Breast epithelium (tissue), 4 donors: ENCODE data around the gene GJA4. TPM values are rescaled to one million over a fixed set of nuclear protein-coding genes. Genes with fewer than 3 reads are reported as not detected.
A peak's percentile ranks its signal among the peaks of the same experiment; 100 is the strongest.
"Not testable (repeated sequence)": the region's sequence is repeated elsewhere in the genome, so short reads cannot be mapped to it uniquely, and the experiment has no call there.

Experiments used
- DNase-seq, 2 donors: peaks; one replicate each; pipeline ENCODE4 v3.0.0-alpha.2; 2019; ENCODE audit warnings: low spot score in 2 of 2
- H3K27ac ChIP-seq, 2 donors: fragments of 200-600 bp; sonication (generic) in 1 of 2; one replicate each; pipeline ENCODE4 v1.5.1; 2016 to 2019; ENCODE audit warnings: mild to moderate bottlenecking in 1 of 2
- H3K27me3 ChIP-seq, 2 donors: fragments of 200-600 bp; sonication (generic) in 1 of 2; one replicate each; pipeline versions ENCODE4 v1.5.1 to v1.6.0; 2017 to 2019; ENCODE audit warnings: control low read depth in 1 of 2, mild to moderate bottlenecking in 1 of 2
- H3K36me3 ChIP-seq: fragments of 200-600 bp; one replicate; pipeline ENCODE4 v1.5.1; 2019
- H3K4me1 ChIP-seq, 2 donors: fragments of 200-600 bp; sonication (generic); one replicate each; pipeline ENCODE4 v1.5.1; 2016 to 2019; ENCODE audit warnings: control low read depth in 1 of 2
- H3K4me3 ChIP-seq, 3 donors: fragments of 200-600 bp; sonication (generic); 1 replicate in 2 of 3; 2 replicates in 1 of 3; pipeline ENCODE4 v1.5.1; 2016 to 2019; ENCODE audit warnings: mild to moderate bottlenecking in 3 of 3, moderate library complexity in 2 of 3
- H3K9me3 ChIP-seq, 2 donors: fragments of 200-600 bp; sonication (generic) in 1 of 2; one replicate each; pipeline ENCODE4 v1.5.1; 2016 to 2019; ENCODE audit warnings: control low read depth in 1 of 2
- CTCF ChIP-seq, 3 donors: fragments of 450-650 bp; IDR thresholded peaks; one replicate each; pipeline ENCODE4 v1.5.1; 2016 to 2017; ENCODE audit warnings: antibody characterized with exemption in 3 of 3, mild to moderate bottlenecking in 3 of 3, moderate library complexity in 3 of 3
- POLR2A ChIP-seq: fragments of 450-650 bp; IDR thresholded peaks from one replicate; pipeline ENCODE4 v1.6.1; 2016; ENCODE audit warnings: antibody characterized with exemption, mild to moderate bottlenecking, moderate library complexity
- POLR2AphosphoS5 ChIP-seq, 3 donors: sonication (generic); formaldehyde crosslinking; IDR thresholded peaks; one replicate each; pipeline ENCODE4 v1.6.1; 2017; ENCODE audit warnings: antibody characterized with exemption in 3 of 3
- intact Hi-C: fragments of 100-400 bp; cut with DNase I; formaldehyde crosslinking; loops from one replicate; pipeline ENCODE4 v1.15.1; 2023; ENCODE audit warnings: low total_unique reads
- total RNA-seq, 3 donors: library from RNA; depleted of rRNA; stranded (reverse); fragments of >200 nt; gene quantifications; one replicate each; pipeline ENCODE4 v1.1.0, GENCODE V29; 2016

The GJA4 gene
- total RNA-seq, 3 donors from 2014 or later: 8.9 to 39.3 (median 18.9) TPM

- Histone ChIP-seq H3K4me3 (peak overlapping the region; percentile 18 to 64 (median 41)), H3K27me3 (no peaks in the 10 kb centered on the region), H3K4me1 (no peaks in the 10 kb centered on the region), H3K36me3 (no peaks in the 10 kb centered on the region), H3K27ac (peak overlapping the region in 1 of 2 donors; percentile 12), H3K9me3 (no peaks in the 10 kb centered on the region)
- TF ChIP-seq POLR2AphosphoS5 (IDR thresholded peaks at IDR 0.05) (no peak), CTCF (IDR thresholded peaks at IDR 0.05) (no peak), POLR2A (no peak)
- no peak for DNase-seq
- intact Hi-C loops: loop anchor here (10.0 kb wide), 1 partner anchor 58 kb away; the partner anchor contains the start of gene SMIM12
Observed at GRCh38 chr1:34796990-34797389, 4.2 kb downstream of the GJA4 start.

GRCh38 chr1:34800214-34800613 lies 7.4 kb downstream of the GJA4 start:
- H3K4me3 ChIP-seq: no peak overlapping the region
- intact Hi-C loops: no loop called here

GRCh38 chr1:34803770-34804169 lies 11.0 kb downstream of the GJA4 start:
- H3K27ac ChIP-seq: no peak overlapping the region
- intact Hi-C loops: no loop called here
- H3K9me3 ChIP-seq: no peaks in the 10 kb centered on the region
- no peaks in the 10 kb centered on the region for H3K27me3 ChIP-seq
- no peak for TF ChIP-seq POLR2A
- no peak for TF ChIP-seq POLR2AphosphoS5 (IDR thresholded peaks at IDR 0.05)
- TF ChIP-seq CTCF (IDR thresholded peaks at IDR 0.05): no peak
- no peak for DNase-seq
- no peak overlapping the region for H3K4me3 ChIP-seq
- H3K4me1 ChIP-seq: no peaks in the 10 kb centered on the region
- no peaks in the 10 kb centered on the region for H3K36me3 ChIP-seq

More at GRCh38 chr1:34800214-34800613, 7.4 kb downstream of the GJA4 start:
- no peak for TF ChIP-seq POLR2AphosphoS5 (IDR thresholded peaks at IDR 0.05)
- no peak for TF ChIP-seq POLR2A
- TF ChIP-seq CTCF (IDR thresholded peaks at IDR 0.05): no peak
- H3K4me1 ChIP-seq: no peaks in the 10 kb centered on the region
- DNase-seq: no peak
- no peaks in the 10 kb centered on the region for H3K36me3 ChIP-seq
- H3K27ac ChIP-seq: no peak overlapping the region
- H3K9me3 ChIP-seq: no peaks in the 10 kb centered on the region
- H3K27me3 ChIP-seq: no peaks in the 10 kb centered on the region

- no peak for DNase-seq
- no peak for TF ChIP-seq CTCF (IDR thresholded peaks at IDR 0.05)
- no peak for TF ChIP-seq POLR2AphosphoS5 (IDR thresholded peaks at IDR 0.05)
- no peak for TF ChIP-seq POLR2A
Observed at GRCh38 chr1:34806396-34806795, 13.6 kb downstream of the GJA4 start.

GRCh38 chr1:34808051-34808810 lies 15.4 kb downstream of the GJA4 start:
- no peak for TF ChIP-seq CTCF (IDR thresholded peaks at IDR 0.05)
- TF ChIP-seq POLR2AphosphoS5 (IDR thresholded peaks at IDR 0.05): no peak
- TF ChIP-seq POLR2A: no peak
- DNase-seq: no peak
- Histone ChIP-seq H3K27ac (no peak overlapping the region), H3K4me3 (no peak overlapping the region), H3K27me3 (no peaks in the 10 kb centered on the region), H3K4me1 (no peaks in the 10 kb centered on the region), H3K36me3 (no peaks in the 10 kb centered on the region), H3K9me3 (no peaks in the 10 kb centered on the region)
- intact Hi-C loops: no loop called here

More at GRCh38 chr1:34806396-34806795, 13.6 kb downstream of the GJA4 start:
- H3K36me3 ChIP-seq: no peaks in the 10 kb centered on the region
- no peaks in the 10 kb centered on the region for H3K27me3 ChIP-seq
- H3K9me3 ChIP-seq: no peaks in the 10 kb centered on the region
- no peak overlapping the region for H3K27ac ChIP-seq
- intact Hi-C loops: no loop called here
- H3K4me1 ChIP-seq: no peaks in the 10 kb centered on the region
- H3K4me3 ChIP-seq: no peak overlapping the region

GRCh38 chr1:34810781-34811180 lies 18.0 kb downstream of the GJA4 start:
- intact Hi-C loops, H3K27me3 ChIP-seq, H3K27ac ChIP-seq, H3K36me3 ChIP-seq, H3K4me1 ChIP-seq, H3K9me3 ChIP-seq, H3K4me3 ChIP-seq, DNase-seq: not testable (repeated sequence)
